HG02981 (cell line): Measurements from ENCODE around the gene SPDYE3.
"Not testable (repeated sequence)": the region's sequence is repeated elsewhere in the genome, so short reads cannot be mapped to it uniquely, and the experiment has no call there.

Experiments
- ATAC-seq: cut with Tn5 transposase; IDR thresholded peaks from one replicate; pipeline ENCODE4 v1.9.1; 2021; ENCODE audit warnings: mild to moderate bottlenecking, moderate library complexity; ENCODE audit not compliant: unreplicated experiment

Gene SPDYE3

DNA sequence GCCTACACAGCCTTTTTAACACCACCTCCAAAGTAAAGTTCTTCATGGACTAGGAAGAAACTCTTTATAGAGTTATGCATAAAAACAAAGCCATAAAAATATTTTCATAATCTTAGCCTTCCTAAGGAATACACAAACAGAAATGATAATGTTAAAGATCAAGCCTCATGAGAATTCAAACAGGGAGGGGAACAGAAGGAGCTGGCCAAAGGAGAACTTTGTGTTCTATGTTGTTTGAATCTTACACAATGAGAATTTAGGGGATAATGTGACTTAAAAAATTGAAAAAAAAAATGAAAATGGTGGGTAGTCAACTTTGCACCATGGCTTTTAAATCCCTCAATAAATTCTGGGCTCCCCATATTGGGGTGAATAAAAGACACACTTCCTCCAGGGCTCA lies 41.3 kb downstream of the SPDYE3 start:
- ATAC-seq: no peak

DNA sequence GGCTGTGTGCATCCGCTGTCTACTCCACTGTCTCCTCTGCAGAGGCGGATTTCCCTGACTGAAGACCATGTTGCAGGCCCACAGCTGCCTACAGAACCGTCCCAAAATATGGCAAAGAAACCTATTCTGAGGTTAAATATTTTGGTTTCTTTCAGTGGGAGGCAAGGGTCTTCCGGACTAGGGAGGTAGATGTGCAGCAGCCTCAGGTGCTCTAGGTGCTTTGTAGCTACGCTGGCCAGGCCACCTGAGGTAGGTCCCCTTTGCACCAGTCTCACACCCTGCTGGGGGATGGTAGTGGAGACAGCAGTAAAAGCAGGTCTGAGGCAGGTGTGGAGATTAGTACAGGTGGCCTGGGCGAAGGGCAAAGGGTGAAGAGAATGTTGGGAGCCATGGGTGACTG lies 42.3 kb downstream of the SPDYE3 start:
- no peak for ATAC-seq

- ATAC-seq: no peak
Measured at GRCh38 chr7:100351657-100352058, 44.2 kb downstream of the SPDYE3 start.

GRCh38 chr7:100352230-100352781 lies 44.8 kb downstream of the SPDYE3 start:
- not testable (repeated sequence) for ATAC-seq

GRCh38 chr7:100352984-100353684 lies 45.6 kb downstream of the SPDYE3 start:
- ATAC-seq: no peak

GRCh38 chr7:100353685-100354330 lies 46.3 kb downstream of the SPDYE3 start:
- no peak for ATAC-seq

- ATAC-seq: no peak
Measured at GRCh38 chr7:100356416-100357068, 49.0 kb downstream of the SPDYE3 start.

DNA sequence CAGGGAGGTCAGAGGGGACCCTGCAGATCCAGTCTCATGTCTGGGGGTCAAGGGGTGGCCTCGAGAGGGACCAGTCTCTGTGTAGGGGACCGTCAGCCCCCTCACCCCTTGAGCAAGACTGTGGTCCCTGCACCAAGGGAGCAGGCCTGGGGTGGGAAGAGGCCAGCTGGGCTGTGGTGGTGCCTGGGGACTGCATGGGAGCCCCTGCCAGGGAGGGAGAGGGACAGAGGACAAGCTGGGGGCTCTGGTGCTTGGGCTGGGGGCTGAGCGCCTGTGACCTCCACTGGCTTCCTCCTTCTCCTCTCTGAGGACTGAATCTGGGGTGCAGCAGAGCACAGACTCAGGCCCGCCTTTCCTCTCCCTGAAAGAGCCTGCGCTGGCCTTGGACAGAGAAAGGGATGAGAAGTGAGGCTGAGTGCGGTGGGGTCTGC lies 49.6 kb downstream of the SPDYE3 start:
- ATAC-seq: no peak

DNA sequence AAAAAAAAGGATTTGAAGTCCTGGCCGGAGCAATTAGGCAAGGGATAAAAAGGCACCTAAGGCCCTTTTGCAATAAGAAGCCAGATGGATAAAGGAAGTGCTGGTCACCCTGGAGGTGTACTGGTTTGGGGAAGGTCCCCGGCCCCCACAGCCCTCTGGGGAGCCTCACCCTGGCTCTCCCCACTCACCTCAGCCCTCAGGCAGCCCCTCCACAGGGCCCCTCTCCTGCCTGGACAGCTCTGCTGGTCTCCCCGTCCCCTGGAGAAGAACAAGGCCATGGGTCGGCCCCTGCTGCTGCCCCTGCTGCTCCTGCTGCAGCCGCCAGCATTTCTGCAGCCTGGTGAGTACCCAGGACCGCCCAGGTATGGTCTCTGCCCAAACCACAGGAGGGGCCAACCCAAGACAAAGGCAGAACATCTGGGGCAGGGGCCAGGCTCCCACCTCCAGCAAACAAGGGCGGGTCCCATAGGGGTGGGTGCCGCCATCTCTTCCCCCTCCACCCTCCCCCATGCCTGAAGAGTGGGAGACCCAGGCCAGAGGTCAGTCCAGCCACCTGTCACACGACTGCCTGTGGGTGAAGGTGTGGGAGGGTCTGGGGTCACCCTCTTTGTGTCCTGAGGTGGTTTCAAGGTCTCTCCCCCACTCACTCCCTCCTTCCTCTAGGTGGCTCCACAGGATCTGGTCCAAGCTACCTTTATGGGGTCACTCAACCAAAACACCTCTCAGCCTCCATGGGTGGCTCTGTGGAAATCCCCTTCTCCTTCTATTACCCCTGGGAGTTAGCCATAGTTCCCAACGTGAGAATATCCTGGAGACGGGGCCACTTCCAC lies 50.7 kb downstream of the SPDYE3 start, which contains the start of gene PILRB:
Gene PILRB (plus strand): TSS at position 91 of the 830 bp plus-strand sequence. CDS start 186 bp downstream, at position 277.
- ATAC-seq: no peak

- no peak for ATAC-seq
Measured at GRCh38 chr7:100358857-100359212, 51.3 kb downstream of the SPDYE3 start.

DNA sequence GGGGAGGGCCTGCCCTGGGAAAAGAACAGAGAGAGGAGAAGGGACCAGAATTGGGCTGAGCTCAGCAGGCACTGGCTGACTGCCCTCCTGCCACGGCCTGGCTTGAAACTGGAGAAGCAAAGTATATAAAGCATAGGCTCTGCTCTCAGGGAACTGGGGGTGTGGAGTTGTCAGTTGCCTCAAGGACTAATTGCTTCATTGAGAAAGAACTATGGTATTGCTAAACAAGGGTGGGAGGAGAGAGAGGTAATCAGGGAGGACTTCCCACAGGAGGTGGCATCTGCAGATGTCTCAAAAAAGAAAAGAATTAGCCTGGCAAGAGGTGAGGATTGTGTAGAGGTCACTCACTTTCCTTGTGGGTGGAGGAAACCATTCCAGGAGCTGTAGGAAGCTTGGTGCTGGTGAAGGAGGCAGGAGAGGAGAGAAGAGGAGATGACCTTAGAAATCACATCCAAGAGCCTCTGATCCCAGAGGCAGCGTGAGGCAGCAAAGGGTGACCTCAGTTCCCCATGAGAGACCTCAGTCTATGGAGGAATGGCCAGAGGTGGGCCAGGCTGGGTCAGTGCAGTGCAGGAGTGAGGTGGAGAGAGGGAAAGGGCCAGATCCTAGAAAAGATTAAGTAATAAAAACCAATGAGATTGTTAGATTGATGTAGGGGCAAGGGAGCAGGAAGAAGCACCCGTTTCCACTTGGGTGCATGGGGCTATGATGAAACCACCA lies 52.8 kb downstream of the SPDYE3 start:
- no peak for ATAC-seq

- no peak for ATAC-seq
Measured at GRCh38 chr7:100363098-100363497, 55.6 kb downstream of the SPDYE3 start.

DNA sequence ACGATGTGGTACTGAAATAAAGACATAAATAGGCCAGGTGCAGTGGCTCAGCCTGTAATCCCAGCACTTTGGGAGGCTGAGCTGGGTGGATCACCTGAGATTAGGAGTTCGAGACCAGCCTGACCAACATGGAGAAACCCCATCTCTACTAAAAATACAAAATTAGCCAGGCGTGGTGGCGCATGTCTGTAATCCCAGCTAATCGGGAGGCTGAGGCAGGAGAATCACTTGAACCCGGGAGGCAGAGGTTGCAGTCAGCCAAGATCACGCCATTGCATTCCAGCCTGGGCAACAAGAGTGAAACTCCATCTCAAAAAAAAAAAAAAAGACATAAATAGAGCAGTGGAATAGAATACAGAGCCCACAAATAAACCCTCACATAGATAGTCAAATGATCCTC lies 56.3 kb downstream of the SPDYE3 start:
- not testable (repeated sequence) for ATAC-seq

DNA sequence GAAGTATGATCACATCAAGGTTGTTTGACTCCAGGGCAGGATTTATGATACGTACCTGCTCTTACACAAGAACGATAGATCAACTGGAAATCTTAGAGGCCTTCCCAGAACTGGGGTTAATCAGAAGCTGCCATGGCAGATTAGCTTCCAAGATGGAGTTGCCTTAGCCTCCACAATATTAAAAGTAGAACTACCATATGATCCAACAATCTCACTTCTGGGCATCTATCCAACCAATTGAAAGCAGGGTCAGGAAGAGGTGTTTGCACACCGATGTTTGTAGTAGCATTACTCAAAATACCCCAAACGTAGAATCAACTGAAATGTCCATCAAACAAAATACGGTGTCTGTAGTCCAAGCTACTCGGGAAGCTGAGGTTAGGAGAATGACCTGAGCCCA lies 57.0 kb downstream of the SPDYE3 start:
- no peak for ATAC-seq

- ATAC-seq: not testable (repeated sequence)
Measured at GRCh38 chr7:100365998-100366367, 58.5 kb downstream of the SPDYE3 start.

DNA sequence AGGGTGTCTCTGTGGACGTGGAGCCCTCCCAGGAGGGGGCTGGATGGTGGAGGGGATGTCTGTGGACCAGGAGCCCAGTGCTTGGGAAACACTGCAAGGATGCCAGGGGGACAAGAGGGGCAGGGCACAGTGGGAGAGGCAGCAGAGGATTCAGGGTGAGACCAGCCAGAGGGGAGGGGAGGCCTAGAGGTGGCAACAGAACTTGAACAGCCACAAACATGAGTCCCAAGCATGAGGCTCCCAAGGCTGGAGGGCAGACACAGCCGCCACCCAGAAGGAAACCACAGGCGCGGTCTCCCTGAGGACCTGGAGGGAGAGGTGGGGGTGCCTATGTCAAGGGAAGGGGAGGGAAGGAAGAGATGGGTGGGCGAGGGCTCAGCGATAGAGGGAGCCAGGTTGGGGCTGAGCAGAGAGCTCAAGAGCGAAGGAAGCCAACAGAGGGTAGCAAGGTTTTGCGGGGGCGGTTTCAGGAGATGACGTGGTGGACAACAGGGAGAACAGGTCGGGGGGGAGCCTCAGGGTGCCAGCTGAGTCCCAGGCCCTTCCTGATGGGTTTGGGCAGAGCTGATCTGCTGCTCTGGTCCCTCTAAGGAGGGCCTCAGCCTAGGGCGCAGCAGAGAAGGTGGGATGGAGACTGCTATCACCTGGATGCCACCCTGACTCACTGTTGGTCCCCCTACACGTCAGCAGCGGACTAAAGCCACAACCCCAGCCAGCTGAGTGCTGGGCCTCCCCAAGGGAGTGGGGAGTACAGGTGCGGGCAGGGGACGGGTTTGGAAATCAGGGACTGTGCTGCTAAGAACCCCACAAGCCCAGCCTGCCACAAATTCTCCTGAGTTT lies 59.1 kb downstream of the SPDYE3 start:
- no peak for ATAC-seq

DNA sequence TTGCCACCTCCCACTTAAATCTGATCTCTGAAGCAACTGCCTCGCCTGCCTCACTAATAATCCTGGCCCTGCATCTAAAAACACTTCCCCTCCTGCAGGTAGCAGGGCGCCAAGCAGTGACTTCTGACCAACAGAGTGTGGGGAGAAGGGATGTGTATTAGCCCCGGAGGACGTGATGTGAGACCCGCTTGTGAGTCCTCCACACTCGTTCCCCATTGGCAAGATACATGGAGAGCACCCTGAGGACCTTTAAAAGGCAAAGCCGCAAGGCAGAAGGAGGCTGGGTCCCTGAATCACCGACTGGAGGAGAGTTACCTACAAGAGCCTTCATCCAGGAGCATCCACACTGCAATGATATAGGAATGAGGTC lies 59.7 kb downstream of the SPDYE3 start:
- no peak for ATAC-seq

DNA sequence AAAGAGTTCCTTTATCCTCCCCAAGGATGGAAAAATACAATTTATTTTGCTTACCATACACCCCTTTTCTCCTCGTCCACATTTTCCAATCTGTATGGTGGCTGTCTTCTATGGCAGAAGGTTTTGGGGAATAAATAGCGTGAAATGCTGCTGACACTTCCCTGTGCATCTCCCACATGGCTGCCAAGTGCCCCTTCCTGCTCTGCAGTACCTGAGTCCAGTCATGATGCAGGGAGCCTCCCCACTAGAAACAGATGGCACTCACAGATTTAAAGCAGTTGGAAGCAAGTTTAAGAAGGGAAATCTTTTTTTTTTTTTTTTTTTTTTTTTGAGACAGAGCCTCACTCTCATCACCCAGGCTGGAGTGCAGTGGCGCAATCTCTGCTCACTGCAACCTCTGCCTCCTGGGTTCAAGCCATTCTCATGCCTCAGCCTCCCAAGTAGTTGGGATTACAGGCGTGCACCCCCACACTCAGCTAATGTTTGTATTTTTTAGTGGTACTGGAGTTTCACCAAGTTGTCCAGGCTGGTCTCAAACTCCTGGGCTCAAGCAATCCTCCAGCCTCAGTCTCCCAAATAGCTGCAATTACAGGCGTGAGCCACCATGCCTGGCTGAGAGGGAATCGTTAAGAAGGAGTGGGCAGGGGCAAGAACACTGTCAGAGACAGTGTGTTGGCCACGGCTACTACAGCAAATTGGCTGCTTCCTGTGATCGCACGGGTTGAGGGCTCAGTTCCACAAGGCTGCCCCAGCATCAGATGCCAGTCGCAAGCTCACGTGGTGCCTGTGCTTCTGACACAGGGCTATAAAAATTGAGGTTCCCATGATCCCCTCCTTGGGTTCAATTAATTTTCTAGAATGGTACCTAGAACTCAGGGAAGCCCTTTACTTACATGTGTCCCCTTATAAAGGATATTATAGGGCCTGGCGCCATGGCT lies 60.4 kb downstream of the SPDYE3 start:
- ATAC-seq: no peak
